Liver (tissue), 9 donors: ENCODE results near the gene PPP1R26. TPM values are rescaled to one million over a fixed set of nuclear protein-coding genes. Genes with fewer than 3 reads are reported as not detected.
"Not testable (repeated sequence)": the region's sequence is repeated elsewhere in the genome, so short reads cannot be mapped to it uniquely, and the experiment has no call there.

Experiments
- DNase-seq: peaks from one replicate; pipeline ENCODE4 v3.0.0-alpha.2; 2017; ENCODE audit warnings: low spot score
- H3K27ac ChIP-seq, 2 donors: one replicate each; pipeline ENCODE4 v1.7.0; 2013; ENCODE audit warnings: inconsistent platforms in 2 of 2, low read length in 2 of 2, control low read depth in 1 of 2, low read depth in 1 of 2, mild to moderate bottlenecking in 1 of 2
- H3K27me3 ChIP-seq, 4 donors: one replicate each; pipeline versions ENCODE4 v1.6.1 to v1.7.0; 2013; ENCODE audit warnings: low read length in 3 of 4, inconsistent platforms in 1 of 4, mild to moderate bottlenecking in 1 of 4, moderate library complexity in 1 of 4; ENCODE audit not compliant: control insufficient read depth in 4 of 4, insufficient read depth in 4 of 4
- H3K36me3 ChIP-seq, 4 donors: one replicate each; pipeline versions ENCODE4 v1.6.1 to v1.7.0; 2013; ENCODE audit warnings: low read length in 3 of 4, mild to moderate bottlenecking in 3 of 4, low read depth in 1 of 4, moderate library complexity in 1 of 4; ENCODE audit not compliant: control insufficient read depth in 4 of 4, insufficient read depth in 3 of 4
- H3K4me1 ChIP-seq, 4 donors: one replicate each; pipeline versions ENCODE4 v1.6.1 to v1.7.0; 2013; ENCODE audit warnings: low read length in 3 of 4, mild to moderate bottlenecking in 3 of 4, moderate library complexity in 1 of 4; ENCODE audit not compliant: control insufficient read depth in 4 of 4, insufficient read depth in 4 of 4
- H3K4me3 ChIP-seq, 3 donors: one replicate each; pipeline versions ENCODE4 v1.6.1 to v1.7.0; 2013; ENCODE audit warnings: low read length in 3 of 3, control low read depth in 1 of 3, low read depth in 1 of 3, mild to moderate bottlenecking in 1 of 3
- H3K9ac ChIP-seq, 2 donors: one replicate each; pipeline ENCODE4 v1.7.0; 2013; ENCODE audit warnings: low read length in 2 of 2, mild to moderate bottlenecking in 2 of 2, moderate library complexity in 2 of 2, control low read depth in 1 of 2, low read depth in 1 of 2
- H3K9me3 ChIP-seq, 4 donors: one replicate each; pipeline versions ENCODE4 v1.6.1 to v1.7.0; 2013; ENCODE audit warnings: low read length in 3 of 4; ENCODE audit not compliant: control insufficient read depth in 4 of 4
- EGR1 ChIP-seq, 2 donors: IDR thresholded peaks; 2 replicates each; pipeline ENCODE4 v1.6.1; 2016 to 2018; ENCODE audit warnings: antibody characterized with exemption in 2 of 2, low read depth in 2 of 2
- FOXA1 ChIP-seq: IDR thresholded peaks from 2 replicates; pipeline ENCODE4 v1.6.1; 2016; ENCODE audit warnings: antibody characterized with exemption
- FOXA2 ChIP-seq: IDR thresholded peaks from 2 replicates; pipeline ENCODE4 v1.6.1; 2016; ENCODE audit warnings: antibody characterized with exemption
- GABPA ChIP-seq, 2 donors: IDR thresholded peaks in 1 of 2; conservative IDR thresholded peaks in 1 of 2; 2 replicates each; pipeline ENCODE4 v1.6.1; 2016; ENCODE audit warnings: antibody characterized with exemption in 2 of 2, mild to moderate bottlenecking in 1 of 2, moderate library complexity in 1 of 2
- HNF4A ChIP-seq, 2 donors: conservative IDR thresholded peaks; 2 replicates each; pipeline ENCODE4 v1.6.1; 2016; ENCODE audit warnings: antibody characterized with exemption in 2 of 2, mild to moderate bottlenecking in 2 of 2
- HNF4G ChIP-seq: IDR thresholded peaks from 2 replicates; pipeline ENCODE4 v1.6.1; 2016; ENCODE audit warnings: antibody characterized with exemption
- JUND ChIP-seq, 2 donors: IDR thresholded peaks; 2 replicates each; pipeline ENCODE4 v1.6.1; 2016; ENCODE audit warnings: antibody characterized with exemption in 2 of 2
- NR2F2 ChIP-seq: IDR thresholded peaks from 2 replicates; pipeline ENCODE4 v1.6.1; 2016; ENCODE audit warnings: antibody characterized with exemption
- RAD21 ChIP-seq, 2 donors: IDR thresholded peaks; 2 replicates each; pipeline ENCODE4 v1.6.1; 2016; ENCODE audit warnings: antibody characterized with exemption in 2 of 2, mild to moderate bottlenecking in 2 of 2
- RXRA ChIP-seq, 2 donors: IDR thresholded peaks; 2 replicates each; pipeline ENCODE4 v1.6.1; 2017 to 2018; ENCODE audit warnings: antibody characterized with exemption in 2 of 2, mild to moderate bottlenecking in 1 of 2
- SP1 ChIP-seq: IDR thresholded peaks from 2 replicates; pipeline ENCODE4 v1.6.1; 2018; ENCODE audit warnings: antibody characterized with exemption, mild to moderate bottlenecking
- TAF1 ChIP-seq: conservative IDR thresholded peaks from 2 replicates; pipeline ENCODE4 v1.6.1; 2016; ENCODE audit warnings: antibody characterized with exemption, mild to moderate bottlenecking
- YY1 ChIP-seq: IDR thresholded peaks from 2 replicates; pipeline ENCODE4 v1.6.1; 2016; ENCODE audit warnings: antibody characterized with exemption, mild to moderate bottlenecking
- WGBS: extraction: QIAGEN DNeasy Blood & Tissue Kit; methylation state at CpG from one replicate; pipeline ENCODE4 v1.1.7; 2013; 5-methylcytosine and 5-hydroxymethylcytosine counted together
- polyA plus RNA-seq, 2 donors: library from polyadenylated mRNA; stranded (reverse) in 1 of 2; unstranded in 1 of 2; fragments of 200-250 nt in 1 of 2; fragments of >200 nt in 1 of 2; fragmentation: Nextera tagmentation in 1 of 2; extraction: Ambion mirVana in 1 of 2; gene quantifications; one replicate each; pipeline versions ENCODE4 v1.2.1 to v1.2.3, GENCODE V29; 2013 to 2015
- total RNA-seq, 2 donors: library from RNA; depleted of rRNA; stranded (reverse); fragments of >200 nt; gene quantifications; one replicate each; pipeline ENCODE4 v1.2.3, GENCODE V29; 2014
- TF ChIP-seq, protein P1 (sequence below): IDR thresholded peaks from 2 replicates; pipeline ENCODE4 v1.6.1; 2016; ENCODE audit warnings: antibody characterized with exemption
- TF ChIP-seq, protein P2 (sequence below): IDR thresholded peaks from 2 replicates; pipeline ENCODE4 v1.6.1; 2016; ENCODE audit warnings: antibody characterized with exemption
- TF ChIP-seq, protein P3 (sequence below): IDR thresholded peaks from 2 replicates; pipeline ENCODE4 v1.6.1; 2016; ENCODE audit warnings: antibody characterized with exemption, mild to moderate bottlenecking
- TF ChIP-seq, protein P4 (sequence below): IDR thresholded peaks from 2 replicates; pipeline ENCODE4 v1.6.1; 2016; ENCODE audit warnings: antibody characterized with exemption
- TF ChIP-seq, protein P5 (sequence below): fragments of 150-350 bp; IDR thresholded peaks from 2 replicates; pipeline ENCODE4 v1.5.1; 2017; ENCODE audit warnings: improper control_type of control experiment, low read depth, low read length; ENCODE audit not compliant: missing input control
- donor health status: healthy.
- donor health status: healthy.
- donor health status: healthy.
- donor health status: healthy.
- donor health status: healthy.

The PPP1R26 gene
- total and polyA plus RNA-seq, 4 donors: 1.5 to 9.5 (median 4.2) TPM

DNA sequence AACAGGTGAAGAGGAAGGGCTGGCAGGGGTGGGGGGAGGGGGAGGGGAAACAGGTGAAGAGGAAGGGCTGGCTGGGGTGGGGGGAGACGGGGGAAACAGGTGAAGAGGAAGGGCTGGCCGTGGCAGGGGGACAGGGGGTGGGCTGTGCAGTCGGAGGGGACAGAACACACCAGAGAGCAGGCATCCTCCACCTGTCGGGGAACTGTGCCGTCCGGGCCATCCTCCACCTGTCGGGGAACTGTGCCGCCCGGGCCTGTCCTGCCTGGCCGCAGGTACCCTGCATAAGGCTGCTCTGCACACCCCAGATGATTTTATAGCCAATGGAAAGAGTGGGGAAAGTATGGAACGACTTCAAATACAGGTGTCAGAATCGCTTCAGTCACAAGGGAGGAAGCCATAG, 32.5 kb upstream of the PPP1R26 start:
- H3K9ac ChIP-seq: no peak overlapping the region
- no peak overlapping the region for H3K27ac ChIP-seq
- H3K36me3 ChIP-seq: no peaks in the 10 kb centered on the region
- H3K4me1 ChIP-seq: no peaks in the 10 kb centered on the region
- H3K4me3 ChIP-seq: no peak overlapping the region
- no peaks in the 10 kb centered on the region for H3K9me3 ChIP-seq
- TF ChIP-seq EGR1 (IDR thresholded peaks at IDR 0.05; ENCODE audit: low read depth in 2 of 2) (no peak), JUND (IDR thresholded peaks at IDR 0.05) (no peak)
- no peak for DNase-seq
- H3K27me3 ChIP-seq: no peaks in the 10 kb centered on the region
- 68% methylated on average over 12 of the region's 12 CpGs for WGBS

DNA sequence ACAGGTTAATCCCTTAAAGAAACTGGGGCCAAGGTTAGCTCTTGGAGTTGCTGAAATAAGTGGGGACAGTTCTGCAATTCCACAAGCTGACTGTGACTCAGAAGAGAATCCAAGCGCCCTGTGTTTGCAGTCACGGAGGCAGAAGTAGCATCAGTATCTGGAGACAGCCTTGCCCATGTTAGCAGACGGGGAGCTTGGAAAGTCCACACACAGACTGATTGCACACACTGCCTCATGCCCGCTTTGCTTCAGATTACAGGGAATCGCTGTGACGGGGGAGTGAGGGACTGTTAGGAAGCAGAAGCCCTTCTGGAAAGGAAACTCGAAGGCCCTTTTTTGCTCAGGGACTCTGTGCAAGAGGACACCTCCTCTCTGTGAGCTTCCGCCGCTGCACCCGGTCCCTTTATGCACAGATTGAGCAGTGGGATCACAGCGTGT, 30.9 kb upstream of the PPP1R26 start:
- no peaks in the 10 kb centered on the region for H3K36me3 ChIP-seq
- H3K4me3 ChIP-seq: no peak overlapping the region
- H3K27ac ChIP-seq: no peak overlapping the region
- no peaks in the 10 kb centered on the region for H3K27me3 ChIP-seq
- H3K9me3 ChIP-seq: no peaks in the 10 kb centered on the region
- no peak overlapping the region for H3K9ac ChIP-seq
- no peak for DNase-seq
- H3K4me1 ChIP-seq: no peaks in the 10 kb centered on the region
- WGBS: 46% methylated on average over 11 of the region's 11 CpGs
- TF ChIP-seq HNF4A (conservative IDR thresholded peaks at IDR 0.05): no peak

DNA sequence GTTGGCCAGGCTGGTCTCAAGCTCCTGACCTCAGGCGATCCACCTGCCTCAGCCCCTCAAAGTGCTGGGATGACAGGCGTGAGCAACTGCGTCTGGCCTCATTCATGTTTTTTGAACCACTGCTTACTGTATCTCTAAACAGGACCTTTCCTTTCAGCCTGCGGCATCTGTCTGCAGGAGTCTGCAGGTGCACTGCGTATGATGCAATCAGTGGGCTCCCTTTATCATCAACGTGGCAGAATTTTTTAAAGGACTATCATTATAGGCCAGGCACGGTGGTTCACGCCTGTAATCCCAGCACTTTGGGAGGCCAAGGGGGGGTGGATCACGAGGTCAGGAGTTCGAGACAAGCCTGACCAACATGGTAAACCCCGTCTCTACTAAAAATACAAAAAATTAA, 30.1 kb upstream of the PPP1R26 start:
- not testable (repeated sequence) for H3K27ac ChIP-seq, H3K4me1 ChIP-seq, DNase-seq, H3K9me3 ChIP-seq, H3K9ac ChIP-seq, H3K27me3 ChIP-seq, H3K36me3 ChIP-seq, H3K4me3 ChIP-seq
- 83% methylated on average over 11 of the region's 11 CpGs for WGBS

DNA sequence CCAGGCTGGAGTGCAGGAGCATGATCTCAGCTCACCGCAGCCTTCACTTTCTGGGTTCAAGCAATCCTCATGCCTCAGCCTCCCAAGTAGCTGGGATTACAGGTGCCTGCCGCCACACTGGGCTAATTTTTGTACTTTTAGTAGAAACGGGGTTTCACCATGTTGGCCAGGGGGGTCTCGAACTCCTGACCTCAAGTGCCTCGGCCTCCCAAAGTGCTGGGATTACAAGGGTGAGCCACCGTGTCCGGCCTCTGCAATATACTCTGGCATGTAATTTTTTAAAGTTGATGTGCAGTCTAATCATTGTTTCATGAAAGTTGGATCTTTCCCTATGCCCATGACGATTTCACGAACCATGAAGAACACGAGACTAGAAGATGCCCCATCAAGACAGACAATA, 28.6 kb upstream of the PPP1R26 start:
- TF ChIP-seq RXRA (IDR thresholded peaks at IDR 0.05) (no peak), EGR1 (IDR thresholded peaks at IDR 0.05; ENCODE audit: low read depth in 2 of 2) (no peak), GABPA (IDR thresholded peaks at IDR 0.05 in 1 of 2, conservative IDR thresholded peaks at IDR 0.05 in 1 of 2) (no peak), RAD21 (IDR thresholded peaks at IDR 0.05) (no peak), YY1 (no peak), HNF4G (no peak), SP1 (no peak), JUND (IDR thresholded peaks at IDR 0.05) (no peak), NR2F2 (no peak), FOXA2 (no peak), FOXA1 (no peak), HNF4A (conservative IDR thresholded peaks at IDR 0.05) (no peak), TAF1 (no peak)
- TF ChIP-seq, protein P1, sequence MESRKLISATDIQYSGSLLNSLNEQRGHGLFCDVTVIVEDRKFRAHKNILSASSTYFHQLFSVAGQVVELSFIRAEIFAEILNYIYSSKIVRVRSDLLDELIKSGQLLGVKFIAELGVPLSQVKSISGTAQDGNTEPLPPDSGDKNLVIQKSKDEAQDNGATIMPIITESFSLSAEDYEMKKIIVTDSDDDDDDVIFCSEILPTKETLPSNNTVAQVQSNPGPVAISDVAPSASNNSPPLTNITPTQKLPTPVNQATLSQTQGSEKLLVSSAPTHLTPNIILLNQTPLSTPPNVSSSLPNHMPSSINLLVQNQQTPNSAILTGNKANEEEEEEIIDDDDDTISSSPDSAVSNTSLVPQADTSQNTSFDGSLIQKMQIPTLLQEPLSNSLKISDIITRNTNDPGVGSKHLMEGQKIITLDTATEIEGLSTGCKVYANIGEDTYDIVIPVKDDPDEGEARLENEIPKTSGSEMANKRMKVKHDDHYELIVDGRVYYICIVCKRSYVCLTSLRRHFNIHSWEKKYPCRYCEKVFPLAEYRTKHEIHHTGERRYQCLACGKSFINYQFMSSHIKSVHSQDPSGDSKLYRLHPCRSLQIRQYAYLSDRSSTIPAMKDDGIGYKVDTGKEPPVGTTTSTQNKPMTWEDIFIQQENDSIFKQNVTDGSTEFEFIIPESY: no peak
- TF ChIP-seq, protein P2, sequence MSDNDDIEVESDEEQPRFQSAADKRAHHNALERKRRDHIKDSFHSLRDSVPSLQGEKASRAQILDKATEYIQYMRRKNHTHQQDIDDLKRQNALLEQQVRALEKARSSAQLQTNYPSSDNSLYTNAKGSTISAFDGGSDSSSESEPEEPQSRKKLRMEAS: no peak
- TF ChIP-seq, protein P3, sequence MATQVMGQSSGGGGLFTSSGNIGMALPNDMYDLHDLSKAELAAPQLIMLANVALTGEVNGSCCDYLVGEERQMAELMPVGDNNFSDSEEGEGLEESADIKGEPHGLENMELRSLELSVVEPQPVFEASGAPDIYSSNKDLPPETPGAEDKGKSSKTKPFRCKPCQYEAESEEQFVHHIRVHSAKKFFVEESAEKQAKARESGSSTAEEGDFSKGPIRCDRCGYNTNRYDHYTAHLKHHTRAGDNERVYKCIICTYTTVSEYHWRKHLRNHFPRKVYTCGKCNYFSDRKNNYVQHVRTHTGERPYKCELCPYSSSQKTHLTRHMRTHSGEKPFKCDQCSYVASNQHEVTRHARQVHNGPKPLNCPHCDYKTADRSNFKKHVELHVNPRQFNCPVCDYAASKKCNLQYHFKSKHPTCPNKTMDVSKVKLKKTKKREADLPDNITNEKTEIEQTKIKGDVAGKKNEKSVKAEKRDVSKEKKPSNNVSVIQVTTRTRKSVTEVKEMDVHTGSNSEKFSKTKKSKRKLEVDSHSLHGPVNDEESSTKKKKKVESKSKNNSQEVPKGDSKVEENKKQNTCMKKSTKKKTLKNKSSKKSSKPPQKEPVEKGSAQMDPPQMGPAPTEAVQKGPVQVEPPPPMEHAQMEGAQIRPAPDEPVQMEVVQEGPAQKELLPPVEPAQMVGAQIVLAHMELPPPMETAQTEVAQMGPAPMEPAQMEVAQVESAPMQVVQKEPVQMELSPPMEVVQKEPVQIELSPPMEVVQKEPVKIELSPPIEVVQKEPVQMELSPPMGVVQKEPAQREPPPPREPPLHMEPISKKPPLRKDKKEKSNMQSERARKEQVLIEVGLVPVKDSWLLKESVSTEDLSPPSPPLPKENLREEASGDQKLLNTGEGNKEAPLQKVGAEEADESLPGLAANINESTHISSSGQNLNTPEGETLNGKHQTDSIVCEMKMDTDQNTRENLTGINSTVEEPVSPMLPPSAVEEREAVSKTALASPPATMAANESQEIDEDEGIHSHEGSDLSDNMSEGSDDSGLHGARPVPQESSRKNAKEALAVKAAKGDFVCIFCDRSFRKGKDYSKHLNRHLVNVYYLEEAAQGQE: no peak
- TF ChIP-seq, protein P4, sequence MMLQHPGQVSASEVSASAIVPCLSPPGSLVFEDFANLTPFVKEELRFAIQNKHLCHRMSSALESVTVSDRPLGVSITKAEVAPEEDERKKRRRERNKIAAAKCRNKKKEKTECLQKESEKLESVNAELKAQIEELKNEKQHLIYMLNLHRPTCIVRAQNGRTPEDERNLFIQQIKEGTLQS: no peak
- TF ChIP-seq, protein P5, sequence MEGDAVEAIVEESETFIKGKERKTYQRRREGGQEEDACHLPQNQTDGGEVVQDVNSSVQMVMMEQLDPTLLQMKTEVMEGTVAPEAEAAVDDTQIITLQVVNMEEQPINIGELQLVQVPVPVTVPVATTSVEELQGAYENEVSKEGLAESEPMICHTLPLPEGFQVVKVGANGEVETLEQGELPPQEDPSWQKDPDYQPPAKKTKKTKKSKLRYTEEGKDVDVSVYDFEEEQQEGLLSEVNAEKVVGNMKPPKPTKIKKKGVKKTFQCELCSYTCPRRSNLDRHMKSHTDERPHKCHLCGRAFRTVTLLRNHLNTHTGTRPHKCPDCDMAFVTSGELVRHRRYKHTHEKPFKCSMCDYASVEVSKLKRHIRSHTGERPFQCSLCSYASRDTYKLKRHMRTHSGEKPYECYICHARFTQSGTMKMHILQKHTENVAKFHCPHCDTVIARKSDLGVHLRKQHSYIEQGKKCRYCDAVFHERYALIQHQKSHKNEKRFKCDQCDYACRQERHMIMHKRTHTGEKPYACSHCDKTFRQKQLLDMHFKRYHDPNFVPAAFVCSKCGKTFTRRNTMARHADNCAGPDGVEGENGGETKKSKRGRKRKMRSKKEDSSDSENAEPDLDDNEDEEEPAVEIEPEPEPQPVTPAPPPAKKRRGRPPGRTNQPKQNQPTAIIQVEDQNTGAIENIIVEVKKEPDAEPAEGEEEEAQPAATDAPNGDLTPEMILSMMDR: no peak
- 92% methylated on average over 10 of the region's 10 CpGs for WGBS
- Histone ChIP-seq H3K36me3 (no peaks in the 10 kb centered on the region), H3K9ac (no peak overlapping the region), H3K9me3 (peaks cover 0 to 2% (median 0%) of the 10 kb centered on the region in 4 donors), H3K4me1 (no peaks in the 10 kb centered on the region), H3K4me3 (no peak overlapping the region), H3K27me3 (no peaks in the 10 kb centered on the region), H3K27ac (no peak overlapping the region)
- DNase-seq: no peak
